ENCODE data around the gene COA7.

Gene COA7

GRCh38 chr1:52635321-52636089 is 62.6 kb downstream of the COA7 start:
- no peak for DNase-seq (ENCODE audit: low read depth in 2 of 2)

Measured in activated CD4-positive, alpha-beta T cell treated with anti-CD3 and anti-CD28 coated beads for 24 hours (primary cell).